Epithelial cell of proximal tubule (primary cell): ENCODE data around the gene SF3A2. TPM values are rescaled to one million over a fixed set of nuclear protein-coding genes. Genes with fewer than 3 reads are reported as not detected.

Source experiments
- DNase-seq: peaks from one replicate; pipeline ENCODE4 v3.0.0-alpha.2; 2011; ENCODE audit warnings: low read depth
- H3K4me3 ChIP-seq: 2 replicates; pipeline ENCODE4 v1.5.1; 2011; ENCODE audit warnings: low read depth, mild to moderate bottlenecking, low read length
- total RNA-seq: library from RNA; depleted of rRNA; stranded (reverse); fragments of >200 nt; gene quantifications from 2 replicates; pipeline ENCODE4 v1.2.3, GENCODE V29; 2015
- TF ChIP-seq, protein P1 (sequence below): conservative IDR thresholded peaks from 2 replicates; pipeline ENCODE4 v1.5.1; 2012; ENCODE audit warnings: low read depth, mild to moderate bottlenecking, low read length

SF3A2 gene
- total RNA-seq, 1 donor from 2014 or later, result 51.7 TPM

DNA sequence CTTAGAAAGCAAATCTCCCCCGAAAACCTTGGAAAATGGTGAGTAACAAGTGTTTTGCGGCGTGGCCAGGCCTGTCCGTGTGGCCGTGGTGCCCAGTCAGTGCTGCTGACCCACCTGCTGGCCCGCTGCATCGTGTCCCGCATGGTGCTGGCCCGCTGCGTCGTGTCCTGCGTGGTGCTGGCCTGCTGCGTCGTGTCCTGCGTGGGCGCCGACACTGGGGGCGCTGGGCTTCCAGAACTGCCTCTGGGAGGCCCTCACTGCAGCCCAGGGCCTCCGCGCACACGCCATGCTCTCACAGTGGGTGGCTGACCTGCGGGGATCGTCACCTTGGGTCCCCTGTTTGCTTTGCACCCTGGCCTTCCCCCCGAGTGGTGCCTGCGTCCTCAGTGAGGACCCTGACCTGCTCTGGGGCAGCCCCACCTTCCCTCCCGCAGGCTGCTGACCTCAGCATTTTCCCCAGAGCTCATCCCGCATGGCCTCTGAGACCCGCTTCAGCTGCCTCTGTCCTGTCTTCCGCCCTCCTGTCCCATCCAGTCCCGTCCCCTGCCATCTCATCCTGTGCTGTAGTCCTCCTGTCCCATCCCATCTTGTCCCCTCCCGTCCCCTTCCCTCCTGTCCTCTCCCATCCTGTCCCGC is 11.1 kb upstream of the SF3A2 start:
- DNase-seq, result no peak

DNA sequence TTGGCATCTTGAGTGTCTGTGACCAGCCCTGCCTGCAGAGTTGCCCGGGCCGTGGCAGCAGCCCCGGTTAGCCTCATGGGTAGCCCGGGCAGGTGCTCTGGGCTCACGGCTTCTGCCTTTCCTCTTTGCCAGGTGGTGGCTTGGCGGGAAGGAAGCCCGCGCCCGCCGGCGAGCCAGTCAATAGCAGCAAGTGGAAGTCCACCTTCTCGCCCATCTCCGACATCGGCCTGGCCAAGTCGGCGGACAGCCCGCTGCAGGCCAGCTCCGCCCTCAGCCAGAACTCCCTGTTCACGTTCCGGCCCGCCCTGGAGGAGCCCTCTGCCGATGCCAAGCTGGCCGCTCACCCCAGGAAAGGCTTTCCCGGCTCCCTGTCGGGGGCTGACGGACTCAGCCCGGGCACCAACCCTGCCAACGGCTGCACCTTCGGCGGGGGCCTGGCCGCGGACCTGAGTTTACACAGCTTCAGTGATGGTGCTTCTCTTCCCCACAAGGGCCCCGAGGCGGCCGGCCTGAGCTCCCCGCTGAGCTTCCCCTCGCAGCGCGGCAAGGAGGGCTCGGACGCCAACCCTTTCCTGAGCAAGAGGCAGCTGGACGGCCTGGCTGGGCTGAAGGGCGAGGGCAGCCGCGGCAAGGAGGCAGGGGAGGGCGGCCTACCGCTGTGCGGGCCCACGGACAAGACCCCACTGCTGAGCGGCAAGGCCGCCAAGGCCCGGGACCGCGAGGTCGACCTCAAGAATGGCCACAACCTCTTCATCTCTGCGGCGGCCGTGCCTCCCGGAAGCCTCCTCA is 10.4 kb upstream of the SF3A2 start:
- TF ChIP-seq, protein P1, sequence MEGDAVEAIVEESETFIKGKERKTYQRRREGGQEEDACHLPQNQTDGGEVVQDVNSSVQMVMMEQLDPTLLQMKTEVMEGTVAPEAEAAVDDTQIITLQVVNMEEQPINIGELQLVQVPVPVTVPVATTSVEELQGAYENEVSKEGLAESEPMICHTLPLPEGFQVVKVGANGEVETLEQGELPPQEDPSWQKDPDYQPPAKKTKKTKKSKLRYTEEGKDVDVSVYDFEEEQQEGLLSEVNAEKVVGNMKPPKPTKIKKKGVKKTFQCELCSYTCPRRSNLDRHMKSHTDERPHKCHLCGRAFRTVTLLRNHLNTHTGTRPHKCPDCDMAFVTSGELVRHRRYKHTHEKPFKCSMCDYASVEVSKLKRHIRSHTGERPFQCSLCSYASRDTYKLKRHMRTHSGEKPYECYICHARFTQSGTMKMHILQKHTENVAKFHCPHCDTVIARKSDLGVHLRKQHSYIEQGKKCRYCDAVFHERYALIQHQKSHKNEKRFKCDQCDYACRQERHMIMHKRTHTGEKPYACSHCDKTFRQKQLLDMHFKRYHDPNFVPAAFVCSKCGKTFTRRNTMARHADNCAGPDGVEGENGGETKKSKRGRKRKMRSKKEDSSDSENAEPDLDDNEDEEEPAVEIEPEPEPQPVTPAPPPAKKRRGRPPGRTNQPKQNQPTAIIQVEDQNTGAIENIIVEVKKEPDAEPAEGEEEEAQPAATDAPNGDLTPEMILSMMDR, result no peak
- DNase-seq, result no peak
- no peak overlapping the region for H3K4me3 ChIP-seq

More for the DNA sequence above, 11.1 kb upstream of the SF3A2 start:
- TF ChIP-seq, protein P1, result no peak
- no peak overlapping the region for H3K4me3 ChIP-seq

DNA sequence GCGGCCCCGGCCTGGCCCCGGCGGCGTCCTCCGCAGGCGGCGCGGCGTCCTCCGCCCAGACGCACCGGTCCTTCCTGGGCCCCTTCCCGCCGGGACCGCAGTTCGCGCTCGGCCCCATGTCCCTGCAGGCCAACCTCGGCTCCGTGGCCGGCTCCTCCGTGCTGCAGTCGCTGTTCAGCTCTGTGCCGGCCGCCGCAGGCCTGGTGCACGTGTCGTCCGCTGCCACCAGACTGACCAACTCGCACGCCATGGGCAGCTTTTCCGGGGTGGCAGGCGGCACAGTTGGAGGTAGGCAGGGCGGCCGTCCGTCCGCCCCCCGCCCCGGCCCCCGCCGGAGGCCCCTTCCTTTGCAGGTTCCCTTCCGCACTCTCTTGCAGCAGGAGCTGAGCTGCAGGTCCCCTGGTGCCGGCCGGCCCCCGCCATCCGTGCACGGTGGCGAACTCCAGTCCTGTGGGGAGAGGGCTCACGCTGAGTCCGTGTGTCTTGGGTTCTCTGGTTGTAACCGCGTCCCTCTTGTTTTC is 9.7 kb upstream of the SF3A2 start:
- TF ChIP-seq, protein P1, result no peak
- no peak for DNase-seq
- H3K4me3 ChIP-seq, result no peak overlapping the region

DNA sequence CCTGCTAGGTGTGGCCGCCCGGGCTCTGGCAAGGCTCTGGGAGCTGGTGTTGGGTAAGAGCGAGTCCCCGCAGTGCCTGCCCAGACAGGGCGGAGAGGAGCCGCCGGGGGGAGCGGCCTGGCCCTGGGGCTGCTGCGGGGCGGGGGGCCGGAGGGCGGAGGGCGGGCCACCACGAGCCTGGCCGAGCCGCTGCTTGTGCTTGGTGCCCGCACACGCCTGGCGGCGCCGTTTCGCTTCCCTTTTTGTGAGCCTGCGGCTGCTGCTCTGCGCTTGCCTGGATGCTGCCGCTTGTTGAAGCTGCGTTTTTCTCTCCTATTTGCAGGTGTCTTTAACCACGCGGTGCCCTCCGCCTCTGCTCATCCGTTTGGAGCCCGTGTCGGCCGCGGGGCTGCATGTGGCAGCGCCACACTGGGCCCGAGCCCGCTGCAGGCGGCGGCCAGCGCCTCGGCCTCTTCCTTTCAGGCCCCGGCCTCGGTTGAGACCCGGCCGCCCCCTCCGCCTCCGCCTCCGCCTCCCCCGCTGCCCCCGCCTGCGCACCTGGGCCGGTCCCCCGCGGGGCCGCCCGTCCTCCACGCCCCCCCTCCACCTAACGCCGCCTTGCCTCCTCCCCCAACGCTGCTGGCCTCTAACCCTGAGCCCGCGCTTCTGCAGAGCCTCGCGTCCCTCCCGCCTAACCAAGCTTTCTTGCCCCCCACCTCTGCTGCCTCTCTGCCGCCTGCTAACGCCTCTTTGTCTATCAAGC is 9.0 kb upstream of the SF3A2 start:
- TF ChIP-seq, protein P1, result no peak
- DNase-seq, result no peak
- H3K4me3 ChIP-seq, result no peak overlapping the region

DNA sequence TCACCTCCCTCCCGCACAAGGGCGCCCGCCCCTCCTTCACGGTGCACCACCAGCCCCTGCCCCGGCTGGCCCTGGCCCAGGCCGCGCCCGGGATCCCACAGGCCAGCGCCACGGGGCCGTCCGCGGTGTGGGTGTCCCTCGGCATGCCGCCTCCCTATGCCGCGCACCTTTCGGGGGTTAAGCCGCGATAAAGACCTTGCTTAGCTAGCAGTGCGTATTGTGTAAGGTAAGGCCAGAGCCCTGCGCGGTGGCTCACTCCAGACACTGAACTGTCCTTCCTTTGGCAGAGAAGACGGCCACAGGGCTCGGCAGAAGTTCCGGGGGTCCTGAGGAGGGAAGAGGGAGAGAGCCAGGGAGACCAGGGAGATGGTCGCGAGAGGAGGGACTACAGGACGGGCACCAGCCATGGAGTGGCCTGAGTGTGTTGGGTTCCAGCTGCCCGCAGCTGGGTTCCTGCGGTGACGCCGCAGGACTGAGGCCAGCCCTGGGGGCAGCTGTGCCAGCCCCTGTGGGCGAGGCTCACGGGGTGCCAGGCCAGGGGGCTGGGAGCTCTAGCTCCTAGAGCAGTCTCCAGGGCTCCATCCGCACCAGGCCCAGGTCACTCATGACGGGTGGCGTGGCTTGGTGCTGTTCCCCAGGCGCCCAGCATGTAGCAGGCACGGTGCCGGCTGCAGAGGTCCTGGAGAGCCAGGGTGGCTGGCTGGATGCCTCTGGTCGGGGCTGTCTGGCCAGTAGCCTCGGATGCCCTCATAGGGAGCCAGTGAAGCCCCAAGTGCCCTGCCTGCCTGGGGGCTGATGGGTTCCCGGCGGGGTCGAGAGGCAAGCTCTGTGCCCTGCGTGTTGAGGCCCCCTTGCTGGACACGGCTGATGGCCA is 8.2 kb upstream of the SF3A2 start:
- H3K4me3 ChIP-seq, result no peak overlapping the region
- TF ChIP-seq, protein P1, result no peak
- DNase-seq, result no peak

DNA sequence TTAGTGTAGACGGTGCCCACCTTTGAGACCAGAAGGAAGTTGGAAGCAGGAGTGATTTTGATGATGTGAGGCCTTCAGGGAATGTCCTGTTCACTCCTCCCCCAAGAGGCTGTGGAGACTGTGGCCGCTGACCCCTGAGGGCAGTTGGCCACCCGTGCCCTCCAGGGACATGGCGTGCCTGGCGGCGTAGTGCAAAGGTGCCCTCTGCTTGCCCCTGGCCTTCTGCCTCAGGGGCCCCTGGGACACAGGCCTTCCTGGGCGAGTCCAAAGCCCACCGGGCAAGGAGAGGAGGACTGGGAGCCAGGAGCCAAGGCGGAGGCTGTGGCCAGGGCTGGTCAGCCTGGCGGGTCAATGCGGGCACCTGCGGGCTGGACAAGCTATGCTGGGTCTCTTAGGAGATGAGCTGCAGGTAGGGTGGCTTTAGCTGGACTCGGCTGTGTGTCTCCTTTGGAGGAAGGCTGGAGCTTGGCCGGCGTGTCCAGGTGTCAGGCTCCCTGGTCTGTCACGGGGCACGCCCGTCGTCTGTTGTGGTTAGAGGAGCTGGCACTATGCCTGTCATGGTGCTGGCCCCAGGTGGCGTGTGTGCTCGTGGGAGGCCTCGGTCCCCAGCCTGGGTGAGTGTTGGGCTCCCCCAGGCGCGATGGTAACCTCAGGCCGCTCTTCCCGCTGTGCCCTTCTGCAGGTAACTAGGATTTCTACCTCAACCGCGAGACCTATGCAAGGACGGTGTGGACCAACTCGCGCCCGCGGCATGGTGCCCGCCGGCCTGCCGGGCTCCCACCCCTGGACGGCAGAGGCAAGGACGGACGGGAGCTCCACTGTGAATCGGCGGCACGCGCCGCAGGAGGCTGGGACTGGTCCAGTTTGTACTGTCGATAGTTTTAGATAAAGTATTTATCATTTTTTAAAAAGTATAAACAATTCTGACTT is 7.3 kb upstream of the SF3A2 start:
- no peak for DNase-seq
- TF ChIP-seq, protein P1, result no peak
- no peak overlapping the region for H3K4me3 ChIP-seq
